Islet precursor cell (in vitro differentiated cells): ENCODE results near the gene ZDHHC17.
"Not testable (repeated sequence)": the region's sequence is repeated elsewhere in the genome, so short reads cannot be mapped to it uniquely, and the experiment has no call there.

ENCODE experiments used
- DNase-seq: peaks from one replicate; pipeline ENCODE4 v3.0.0-alpha.2; 2018

ZDHHC17 gene, protein sequence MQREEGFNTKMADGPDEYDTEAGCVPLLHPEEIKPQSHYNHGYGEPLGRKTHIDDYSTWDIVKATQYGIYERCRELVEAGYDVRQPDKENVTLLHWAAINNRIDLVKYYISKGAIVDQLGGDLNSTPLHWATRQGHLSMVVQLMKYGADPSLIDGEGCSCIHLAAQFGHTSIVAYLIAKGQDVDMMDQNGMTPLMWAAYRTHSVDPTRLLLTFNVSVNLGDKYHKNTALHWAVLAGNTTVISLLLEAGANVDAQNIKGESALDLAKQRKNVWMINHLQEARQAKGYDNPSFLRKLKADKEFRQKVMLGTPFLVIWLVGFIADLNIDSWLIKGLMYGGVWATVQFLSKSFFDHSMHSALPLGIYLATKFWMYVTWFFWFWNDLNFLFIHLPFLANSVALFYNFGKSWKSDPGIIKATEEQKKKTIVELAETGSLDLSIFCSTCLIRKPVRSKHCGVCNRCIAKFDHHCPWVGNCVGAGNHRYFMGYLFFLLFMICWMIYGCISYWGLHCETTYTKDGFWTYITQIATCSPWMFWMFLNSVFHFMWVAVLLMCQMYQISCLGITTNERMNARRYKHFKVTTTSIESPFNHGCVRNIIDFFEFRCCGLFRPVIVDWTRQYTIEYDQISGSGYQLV

DNA sequence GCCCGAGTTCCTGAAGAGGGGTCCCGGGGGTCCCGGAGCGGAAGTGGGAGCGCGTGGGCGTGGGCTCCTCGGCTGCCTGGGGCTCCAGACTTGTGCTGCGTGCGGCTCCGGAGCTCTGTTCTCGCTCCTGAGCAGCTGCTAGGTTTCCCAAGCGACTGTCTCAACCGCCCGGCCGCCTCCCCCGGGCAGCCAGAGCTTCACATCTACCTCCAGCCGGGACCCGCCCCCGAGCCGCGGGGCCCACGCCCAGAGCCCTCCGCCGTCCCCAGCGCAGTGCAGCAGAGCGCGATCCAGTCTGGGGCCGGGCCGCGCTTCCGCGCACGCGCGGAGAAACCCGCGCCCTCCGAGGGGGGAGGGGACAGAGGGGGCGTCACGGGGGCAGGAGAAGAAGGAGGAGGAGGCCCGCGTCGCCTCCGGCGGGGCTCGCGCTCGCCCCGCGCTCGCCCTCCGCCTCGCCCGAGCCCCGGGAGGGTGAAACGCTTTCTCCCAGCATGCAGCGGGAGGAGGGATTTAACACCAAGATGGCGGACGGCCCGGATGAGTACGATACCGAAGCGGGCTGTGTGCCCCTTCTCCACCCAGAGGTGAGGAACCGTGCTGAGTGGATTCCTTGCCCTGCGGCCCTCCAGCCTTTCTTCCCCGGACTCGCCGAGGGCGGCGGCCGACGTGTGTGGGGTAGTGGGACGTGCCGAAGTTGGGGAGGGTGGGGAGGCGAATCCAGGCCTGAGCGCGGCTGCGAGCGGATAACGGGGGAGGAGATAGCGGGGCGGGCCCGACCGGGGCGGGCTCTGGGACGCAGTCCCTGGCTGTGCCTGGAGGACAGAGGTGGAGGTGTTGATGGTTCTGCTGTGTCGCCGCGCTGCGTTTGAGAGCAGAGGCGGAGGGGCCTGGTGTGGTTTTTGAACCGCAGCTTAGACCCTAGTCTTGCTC is at the start of gene ZDHHC17:
TSS of gene ZDHHC17 (plus strand) at position 370 of the 930 bp plus-strand sequence. CDS start at position 492, 122 bp downstream.
- DNase-seq = peak; percentile 100

DNA sequence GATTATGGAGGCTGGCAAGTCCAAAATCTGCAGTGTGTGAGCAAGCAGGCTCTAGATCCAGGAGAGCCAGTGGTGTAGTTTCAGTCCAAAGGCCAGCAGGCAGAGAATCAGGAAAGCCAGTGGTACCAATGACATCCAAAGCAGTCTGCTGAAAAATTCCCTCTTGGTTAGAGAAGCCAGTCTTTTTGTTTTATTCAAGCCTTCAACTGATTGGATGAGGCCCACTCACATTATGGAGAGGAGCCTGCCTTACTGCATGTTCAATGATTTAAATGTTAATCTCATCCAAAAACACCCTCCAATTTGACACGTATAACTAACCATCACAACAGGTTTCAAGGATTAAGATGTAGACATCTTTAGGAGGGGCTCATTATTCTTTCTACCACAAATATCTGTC is 49.5 kb upstream of the ZDHHC17 start:
- no peak for DNase-seq

DNA sequence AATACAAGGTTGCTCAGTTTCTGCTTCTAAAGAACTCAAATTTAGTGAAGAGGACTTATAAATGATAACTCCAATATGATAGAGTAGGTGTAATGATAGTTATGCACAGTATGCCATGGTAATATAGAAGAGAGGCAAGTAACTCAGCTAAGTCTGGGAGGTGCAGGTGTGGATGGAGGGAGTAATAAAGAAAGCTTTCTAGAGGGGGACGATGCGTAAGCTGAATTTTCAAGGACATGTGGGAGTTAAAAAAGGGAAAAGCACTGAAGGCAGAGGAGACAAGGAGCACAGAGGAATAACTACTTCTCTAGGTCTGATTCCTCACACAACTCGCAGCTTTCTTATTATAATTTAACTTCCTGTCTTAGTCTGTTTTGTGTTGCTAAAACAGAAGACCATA is 49.1 kb upstream of the ZDHHC17 start:
- no peak for DNase-seq

DNA sequence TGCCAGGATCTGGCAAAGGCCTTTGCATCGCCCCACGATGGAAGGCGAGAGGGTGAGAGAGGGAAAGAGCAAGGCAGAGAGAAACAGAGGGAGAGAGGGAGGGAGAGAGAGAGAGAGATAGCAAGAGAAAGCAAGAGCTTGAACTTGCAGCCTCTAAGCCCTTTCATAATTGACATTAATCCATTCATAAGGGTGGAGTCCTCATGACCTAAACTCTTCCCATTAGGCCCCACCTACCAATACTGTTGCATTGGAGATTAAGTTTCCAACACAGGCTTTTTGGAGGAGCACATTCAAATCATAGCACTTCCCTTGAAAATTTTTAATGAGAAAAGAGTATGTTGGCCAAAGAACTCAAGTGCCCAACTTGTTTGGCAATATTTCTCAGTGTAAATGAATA is 48.6 kb upstream of the ZDHHC17 start:
- DNase-seq = no peak

DNA sequence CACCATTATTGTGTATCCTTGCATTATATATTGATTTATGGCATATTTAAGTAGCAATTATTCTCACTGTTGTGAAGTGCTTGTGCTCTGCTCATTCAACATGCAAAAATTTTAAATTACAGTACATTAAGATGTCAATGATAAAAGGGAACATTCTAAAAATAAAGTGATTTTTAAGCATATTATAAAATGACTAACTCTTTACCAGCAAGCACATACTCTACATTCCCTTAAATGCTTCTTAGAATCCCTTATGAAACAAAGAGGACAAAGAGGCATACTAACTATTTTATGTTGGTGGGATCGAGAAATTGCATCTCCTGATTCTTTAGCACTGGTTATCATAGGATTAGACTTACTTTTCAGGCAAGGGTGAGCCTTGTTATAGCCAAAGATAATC is 46.6 kb upstream of the ZDHHC17 start:
- DNase-seq = no peak

DNA sequence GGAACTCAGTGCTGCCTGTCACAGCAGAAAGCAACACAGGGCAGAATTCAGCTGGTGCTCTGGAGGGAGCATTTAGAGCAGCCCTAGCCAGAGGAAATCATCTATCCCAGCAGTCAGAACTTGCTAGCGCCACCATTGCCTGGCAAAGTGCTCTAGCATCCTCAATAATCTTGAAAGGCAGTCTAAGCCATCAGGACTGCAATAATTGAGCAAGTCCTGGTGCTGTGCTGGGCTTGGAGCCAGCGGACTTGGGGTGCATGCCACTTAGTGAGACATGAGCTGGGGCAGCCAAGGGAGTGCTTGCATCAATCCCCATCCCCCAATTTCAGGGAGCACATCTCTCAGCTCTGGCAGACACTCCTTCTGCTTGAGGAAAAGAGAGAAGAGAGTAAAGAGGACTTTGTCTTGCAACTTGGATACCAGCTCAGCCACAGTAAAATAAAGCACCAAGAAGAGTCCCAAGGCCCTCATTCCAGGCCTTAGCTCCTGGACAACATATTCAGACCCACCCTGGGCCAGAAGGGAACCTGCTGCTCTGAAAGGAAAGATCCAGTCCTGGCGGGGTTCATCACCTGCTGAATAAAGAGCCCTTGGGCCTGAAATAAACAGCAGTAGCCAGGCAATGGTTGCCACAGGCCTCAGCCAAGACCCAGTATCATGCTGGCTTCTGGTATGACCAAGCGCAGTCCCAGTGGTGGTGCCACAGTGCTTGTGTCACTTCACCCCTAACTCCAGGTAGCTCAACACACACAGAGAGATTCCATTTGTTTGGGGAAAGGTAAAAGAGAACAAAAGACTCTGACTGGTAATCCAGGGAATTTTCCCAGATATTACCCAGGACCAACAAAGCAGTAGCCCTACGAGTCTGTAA is 44.5 kb upstream of the ZDHHC17 start:
- DNase-seq = no peak

DNA sequence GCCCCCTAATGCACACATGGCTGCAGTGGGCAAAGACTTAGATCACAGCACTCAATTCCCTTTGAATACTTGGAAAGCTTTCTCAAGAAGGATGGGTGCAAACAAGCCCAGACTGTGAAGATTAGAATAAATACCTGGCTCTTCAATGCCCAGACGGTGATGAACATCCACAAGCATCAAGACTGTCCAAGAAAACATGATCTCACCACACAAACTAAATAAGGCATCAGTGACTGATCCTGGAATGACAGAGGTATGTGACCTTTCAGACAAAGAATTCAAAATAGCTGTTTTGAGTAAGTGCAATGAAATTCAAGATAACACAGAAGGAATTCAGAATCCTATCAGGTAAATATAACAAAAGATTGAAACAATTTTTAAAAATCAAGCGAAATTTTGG is 43.8 kb upstream of the ZDHHC17 start:
- DNase-seq = peak; percentile 91

DNA sequence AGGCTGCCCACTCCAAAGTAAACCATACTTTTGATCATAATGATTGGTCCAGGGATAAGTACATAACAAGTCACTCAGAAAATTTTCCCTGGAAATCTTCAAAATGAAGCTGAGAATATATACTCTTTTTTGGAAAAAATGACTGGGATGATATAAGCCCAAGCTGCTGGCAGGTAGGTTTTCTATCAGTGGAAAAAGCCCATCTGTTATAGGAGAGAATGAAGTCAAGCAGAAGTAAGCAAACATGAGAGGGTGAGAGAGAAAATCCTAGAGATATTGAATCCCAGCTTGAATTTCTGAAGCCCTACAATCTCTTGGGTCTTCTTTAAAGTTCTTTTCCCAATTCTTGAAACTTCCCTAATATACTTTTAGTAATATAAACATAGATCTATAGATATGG is 37.3 kb upstream of the ZDHHC17 start:
- DNase-seq = no peak

DNA sequence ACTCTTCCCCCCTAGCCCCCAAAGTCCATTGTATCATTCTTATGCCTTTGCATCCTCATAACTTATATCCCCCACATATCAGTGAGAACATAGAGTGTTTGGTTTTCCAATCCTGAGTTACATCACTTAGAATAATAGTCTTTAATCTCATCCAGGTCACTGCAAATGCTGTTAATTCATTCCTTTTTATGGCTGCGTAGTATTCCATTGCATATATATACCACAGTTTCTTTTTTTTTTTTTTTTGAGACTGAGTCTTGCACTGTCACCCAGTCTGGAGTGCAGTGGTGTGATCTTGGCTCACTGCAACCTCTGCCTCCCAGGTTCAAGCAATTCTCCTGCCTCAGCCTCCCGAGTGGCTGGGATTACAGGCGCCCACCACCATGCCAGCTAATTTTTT is 31.7 kb upstream of the ZDHHC17 start:
- not testable (repeated sequence) for DNase-seq

DNA sequence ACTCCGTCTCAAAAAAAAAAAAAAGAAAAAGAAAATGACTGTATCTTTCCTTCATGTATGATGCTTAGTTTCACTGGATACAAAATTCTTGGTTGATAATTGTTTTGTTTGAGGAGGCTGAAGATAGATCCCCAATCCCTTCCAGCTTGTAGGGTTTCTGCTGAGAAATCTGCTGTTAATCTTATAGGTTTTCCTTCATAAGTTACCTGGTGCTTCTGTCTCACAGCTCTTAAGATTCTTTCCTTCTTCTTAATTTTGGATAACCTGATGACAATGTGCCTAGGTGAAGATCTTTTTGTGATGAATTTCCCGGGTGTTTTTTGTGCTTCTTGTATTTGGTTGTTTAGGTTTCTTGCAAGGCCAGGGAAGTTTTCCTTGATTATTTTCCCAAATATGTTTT is 26.2 kb upstream of the ZDHHC17 start:
- not testable (repeated sequence) for DNase-seq

DNA sequence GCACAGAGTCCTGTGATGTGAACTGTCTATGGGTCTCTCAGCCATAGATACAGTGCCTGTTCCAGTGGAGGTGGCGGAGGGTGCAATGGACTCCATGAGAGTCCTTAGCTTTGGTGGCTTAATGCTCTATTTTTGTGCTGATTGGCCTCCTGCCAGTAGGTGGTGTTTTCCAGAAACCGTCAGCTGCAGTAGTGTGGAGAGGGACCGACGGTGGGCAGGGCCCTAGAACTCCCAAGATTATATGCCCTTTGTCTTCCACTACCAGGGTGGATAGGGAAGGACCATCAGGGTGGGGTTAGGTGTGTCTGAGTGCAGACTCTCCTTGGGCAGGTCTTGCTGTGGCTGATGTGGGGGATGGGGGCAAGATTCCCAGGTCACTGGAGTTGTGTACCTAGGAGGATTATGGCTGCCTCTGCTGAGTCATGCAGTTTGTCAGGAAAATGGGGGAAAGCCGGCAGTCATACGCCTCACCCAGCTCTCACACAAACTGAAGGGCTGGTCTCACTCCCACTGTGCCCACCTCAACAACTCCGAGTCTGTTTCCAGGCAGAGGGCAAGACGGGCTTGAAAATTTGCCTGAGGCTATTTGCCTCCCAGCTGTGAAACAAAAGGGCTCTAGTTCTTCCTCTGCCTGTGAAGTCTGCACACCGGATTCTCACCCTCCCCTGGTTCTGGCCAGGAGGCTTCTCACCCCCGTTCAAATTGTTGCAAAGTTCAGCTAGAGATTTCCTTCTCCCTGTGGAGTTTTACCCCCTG is 24.9 kb upstream of the ZDHHC17 start:
- no peak for DNase-seq

DNA sequence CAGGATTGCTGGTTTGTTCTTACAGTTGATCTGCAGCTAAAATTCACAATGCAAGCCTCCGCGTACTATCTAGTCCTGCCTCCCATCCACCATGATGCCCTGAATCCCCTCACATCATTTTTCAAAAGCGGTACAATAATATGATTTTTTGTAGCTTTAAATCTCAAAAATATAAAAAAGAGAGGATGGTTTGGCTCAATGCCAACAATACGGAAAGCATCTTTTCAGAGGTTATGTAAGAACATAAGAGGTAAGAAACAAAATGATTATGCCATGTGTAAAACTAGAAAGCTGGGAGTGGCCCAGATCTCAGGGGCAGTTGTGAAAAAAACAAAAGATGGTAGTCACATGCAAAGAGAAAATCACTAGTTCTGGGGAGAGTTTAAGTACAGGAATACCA is 24.0 kb upstream of the ZDHHC17 start:
- no peak for DNase-seq

DNA sequence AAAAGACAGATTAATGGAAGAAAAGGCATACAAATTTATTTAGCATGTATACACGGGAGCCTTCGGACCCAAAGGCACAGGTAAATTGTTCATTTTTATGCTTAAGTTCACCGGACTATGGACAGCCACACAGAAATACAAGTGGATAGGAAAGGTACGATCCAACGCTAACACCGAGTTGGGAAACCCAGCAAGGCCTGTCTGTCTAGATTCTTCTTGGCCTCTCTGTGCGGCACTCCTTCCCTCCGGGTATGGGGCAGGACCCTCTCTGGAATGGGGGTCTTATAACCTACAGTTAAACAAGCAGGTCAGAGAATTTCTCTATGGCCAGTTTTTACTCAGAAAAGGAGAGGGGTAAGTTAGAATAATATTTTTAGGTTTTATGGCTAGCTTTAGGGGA is 23.4 kb upstream of the ZDHHC17 start:
- no peak for DNase-seq

DNA sequence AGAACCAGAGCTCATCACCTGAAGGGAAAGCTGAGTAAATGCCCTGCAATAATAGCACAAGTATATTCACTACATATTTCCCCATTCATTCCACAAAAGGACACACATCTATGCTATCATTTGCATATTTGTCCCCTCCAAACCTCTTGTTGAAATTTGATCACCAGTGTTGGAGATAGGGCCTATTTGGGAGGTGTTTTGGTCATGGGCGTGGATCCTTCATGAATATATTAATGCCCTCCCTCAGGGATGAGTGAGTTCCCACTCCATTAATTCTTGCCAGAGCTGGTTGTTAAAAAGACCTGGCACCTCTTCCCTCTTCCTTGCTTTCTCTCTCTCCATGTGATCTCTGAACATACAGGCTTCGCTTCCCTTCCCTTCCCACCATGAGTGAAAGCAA is 18.6 kb upstream of the ZDHHC17 start:
- DNase-seq = no peak

DNA sequence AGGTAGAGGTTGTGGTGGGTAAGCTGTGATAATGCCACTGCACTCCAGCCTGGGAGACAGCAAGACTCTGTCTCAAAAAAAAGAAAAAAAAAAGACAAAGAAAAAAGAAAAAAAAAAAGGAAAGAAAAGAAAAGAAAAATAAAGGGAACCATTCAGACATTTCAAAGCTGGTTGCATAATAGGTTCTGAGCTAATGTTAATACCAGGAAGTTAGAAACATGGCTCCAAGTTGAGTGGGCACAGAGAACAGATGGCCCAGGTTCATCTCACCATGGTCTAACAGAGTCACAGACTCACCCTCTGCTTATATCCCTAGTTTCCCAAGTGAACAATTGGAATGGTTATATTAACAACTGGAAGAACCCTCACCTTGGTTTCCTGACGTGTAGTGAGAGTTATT is 17.4 kb upstream of the ZDHHC17 start:
- DNase-seq = no peak

DNA sequence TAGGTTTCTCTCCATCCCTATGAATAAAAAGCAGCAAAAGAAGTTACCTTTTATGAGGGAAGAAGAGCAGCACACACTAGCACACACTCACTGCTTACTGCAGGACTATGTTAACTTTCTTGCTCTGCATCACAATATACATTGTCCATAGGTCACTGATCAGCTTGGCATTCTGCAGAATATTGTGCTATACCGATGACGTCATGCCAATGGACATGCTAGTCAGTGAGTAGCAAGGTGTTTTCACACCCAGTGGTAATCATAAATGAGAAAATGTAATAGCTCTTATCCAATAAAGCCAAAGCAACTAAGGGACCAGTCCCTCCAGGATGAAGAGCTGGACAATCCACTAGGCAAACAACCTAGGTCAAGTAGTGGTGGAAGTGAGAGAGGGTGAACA is 16.7 kb upstream of the ZDHHC17 start:
- DNase-seq = no peak

DNA sequence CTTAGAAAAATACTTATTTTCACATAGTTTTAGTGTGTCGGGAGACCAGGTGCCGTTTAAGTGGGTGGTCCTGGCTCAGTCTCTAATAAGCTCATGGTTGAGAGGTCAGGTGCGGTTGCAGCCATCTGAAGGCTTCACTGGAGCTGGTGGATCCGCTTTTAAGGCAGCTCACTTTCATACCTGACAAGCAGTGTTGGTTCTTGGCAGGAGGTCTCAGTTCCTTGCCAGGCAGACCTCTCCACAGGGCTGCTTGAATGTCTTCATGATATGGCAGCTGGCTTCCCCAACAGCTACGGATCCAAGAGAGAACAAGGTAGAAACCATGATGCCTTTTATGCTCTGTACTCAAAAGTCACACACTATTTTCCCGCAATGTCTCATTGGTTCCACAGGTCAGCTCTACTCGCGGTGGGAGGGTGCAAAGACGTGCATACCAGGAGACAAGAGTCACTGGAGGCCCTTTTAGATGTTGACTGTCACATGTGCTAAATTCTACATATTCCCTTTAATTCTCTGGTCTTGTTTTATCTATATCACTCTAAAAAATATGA is 8.0 kb upstream of the ZDHHC17 start:
- peak; percentile 66 for DNase-seq

DNA sequence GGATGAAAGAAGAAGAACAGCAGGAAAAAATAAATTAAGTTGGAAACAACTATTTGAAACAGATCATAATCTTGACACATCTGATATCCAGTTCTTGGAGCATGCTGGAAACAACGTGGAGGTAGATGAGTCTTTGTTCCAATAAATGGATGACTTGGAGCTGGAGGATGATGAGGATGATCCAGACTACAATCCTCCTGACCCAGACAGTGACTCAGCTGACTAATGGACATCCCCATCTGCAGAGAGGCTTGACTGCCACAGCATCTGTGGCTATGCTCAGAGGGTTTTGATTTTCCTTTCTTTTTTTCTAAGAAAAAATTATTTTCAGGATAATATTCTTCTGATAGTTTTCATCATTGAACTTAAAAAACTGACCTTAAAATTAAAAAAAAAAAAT is 6.2 kb upstream of the ZDHHC17 start:
- DNase-seq = peak; percentile 72

DNA sequence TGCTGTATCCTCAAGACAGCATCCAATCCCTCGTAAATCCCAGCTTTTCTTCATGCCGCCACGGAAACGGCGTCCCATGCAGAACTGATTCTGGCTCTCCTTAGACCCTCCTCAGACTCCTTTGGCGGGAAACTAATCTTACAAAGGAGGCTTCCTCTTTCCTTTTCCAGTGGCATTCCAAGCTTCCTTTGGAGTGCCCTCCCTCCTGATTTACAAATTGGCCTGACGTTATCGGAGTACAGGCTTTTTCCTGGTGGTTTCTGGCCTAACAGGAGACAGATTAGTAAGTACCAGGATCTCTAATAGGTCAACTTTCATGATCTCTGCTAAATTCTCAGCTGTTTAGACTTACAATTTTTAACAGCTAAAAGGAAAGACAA is 1.3 kb upstream of the ZDHHC17 start:
- peak; percentile 87 for DNase-seq

DNA sequence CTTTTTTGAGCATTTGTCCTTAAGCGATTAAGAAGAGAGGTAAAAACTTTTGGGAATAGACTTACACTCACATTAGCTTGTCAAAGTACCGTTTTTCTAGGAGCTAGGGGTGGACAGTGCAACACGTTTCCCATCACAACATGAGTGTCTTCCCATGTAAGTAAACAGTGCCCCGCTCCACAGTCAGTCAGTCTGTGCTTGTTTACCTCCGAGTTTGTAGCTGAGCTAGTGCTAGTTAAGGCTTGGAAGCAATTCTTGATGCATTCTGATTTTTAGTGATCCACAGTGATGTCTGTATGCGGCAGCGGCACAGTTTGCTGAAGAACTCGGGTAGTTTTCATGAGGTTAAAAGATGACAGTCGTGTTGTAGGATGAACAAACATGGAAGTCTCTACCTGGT is 941 bp downstream of the ZDHHC17 start:
- DNase-seq = no peak

DNA sequence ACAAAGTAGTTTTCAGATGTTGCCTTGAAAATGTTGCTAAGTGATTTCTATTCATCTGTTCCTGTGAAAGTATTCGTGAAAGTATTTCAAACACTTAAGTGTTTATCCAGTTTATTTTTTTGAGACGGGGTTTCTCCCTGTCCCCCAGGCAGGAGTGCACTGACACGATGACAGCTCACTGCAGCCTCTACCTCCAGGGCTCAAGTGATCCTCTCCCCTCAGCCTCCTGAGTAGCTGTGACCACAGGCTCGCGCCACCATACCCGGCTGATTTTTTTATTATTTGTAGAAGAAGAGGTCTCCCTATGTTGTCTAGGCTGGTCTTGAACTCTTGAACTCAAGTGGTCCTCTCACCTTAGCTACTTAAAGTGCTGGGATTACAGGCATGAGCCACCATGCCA is 1.7 kb downstream of the ZDHHC17 start:
- DNase-seq = no peak

DNA sequence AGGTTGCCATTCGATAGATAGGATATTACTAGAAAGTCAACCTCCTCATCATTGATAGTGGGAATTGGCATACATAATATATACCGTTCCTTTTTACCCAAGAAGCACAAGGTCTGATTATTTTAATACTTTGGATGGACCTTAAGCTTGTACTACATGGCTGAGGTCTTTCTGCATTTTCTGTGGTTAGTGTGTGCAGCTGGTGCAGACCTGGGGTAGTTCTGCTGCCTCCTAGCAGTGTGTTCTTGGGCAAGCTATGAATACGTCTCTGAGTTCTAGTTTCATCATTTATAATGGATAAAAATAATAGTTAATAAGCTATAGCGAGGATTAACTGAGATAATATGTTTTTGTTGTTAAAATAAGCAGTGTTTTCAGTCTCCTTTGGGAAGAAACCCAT is 2.2 kb downstream of the ZDHHC17 start:
- no peak for DNase-seq
